ENCODE measurements around the gene CREB5. TPM values are rescaled to one million over a fixed set of nuclear protein-coding genes. Genes with fewer than 3 reads are reported as not detected.

CREB5 gene, protein sequence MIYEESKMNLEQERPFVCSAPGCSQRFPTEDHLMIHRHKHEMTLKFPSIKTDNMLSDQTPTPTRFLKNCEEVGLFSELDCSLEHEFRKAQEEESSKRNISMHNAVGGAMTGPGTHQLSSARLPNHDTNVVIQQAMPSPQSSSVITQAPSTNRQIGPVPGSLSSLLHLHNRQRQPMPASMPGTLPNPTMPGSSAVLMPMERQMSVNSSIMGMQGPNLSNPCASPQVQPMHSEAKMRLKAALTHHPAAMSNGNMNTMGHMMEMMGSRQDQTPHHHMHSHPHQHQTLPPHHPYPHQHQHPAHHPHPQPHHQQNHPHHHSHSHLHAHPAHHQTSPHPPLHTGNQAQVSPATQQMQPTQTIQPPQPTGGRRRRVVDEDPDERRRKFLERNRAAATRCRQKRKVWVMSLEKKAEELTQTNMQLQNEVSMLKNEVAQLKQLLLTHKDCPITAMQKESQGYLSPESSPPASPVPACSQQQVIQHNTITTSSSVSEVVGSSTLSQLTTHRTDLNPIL
- 6.5 and 7.8 TPM in 2 replicates for total RNA-seq

DNA sequence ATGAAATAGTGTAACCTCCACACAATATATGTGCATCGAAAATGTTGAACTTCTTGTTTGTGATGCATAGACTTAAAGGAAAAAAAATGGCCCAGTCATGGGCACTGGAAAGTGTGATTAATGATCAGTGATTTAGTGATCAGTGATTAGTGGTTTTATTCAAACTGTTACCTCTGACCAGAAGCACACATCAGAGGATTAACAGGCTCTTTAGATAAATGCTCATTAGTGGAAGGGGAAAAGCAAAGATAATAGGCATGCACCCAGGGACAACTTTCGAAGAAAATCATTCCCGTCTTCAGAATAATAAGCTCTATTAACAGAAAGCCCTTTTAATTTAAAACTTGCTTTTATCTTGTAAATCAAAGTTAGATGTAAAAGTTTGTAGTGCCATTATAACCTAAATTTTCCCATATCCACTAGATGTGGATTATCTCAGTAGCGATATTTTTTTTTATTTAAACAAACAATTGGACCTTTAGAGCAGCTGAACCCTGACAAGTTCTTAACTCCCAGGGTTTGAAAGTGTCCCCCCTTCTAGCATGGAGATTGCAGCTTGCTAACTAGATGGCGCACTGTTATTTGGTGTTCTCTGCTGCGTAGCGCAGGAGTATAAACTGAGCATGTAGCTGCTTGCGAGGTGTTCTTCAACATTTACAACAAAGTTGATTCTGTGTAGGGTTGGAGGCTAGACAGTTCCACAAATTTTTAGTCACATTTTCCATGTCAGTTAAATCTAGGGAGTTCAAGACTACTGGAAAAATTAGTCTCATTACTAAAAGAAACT is at the start of gene CREB5:
TSS of gene CREB5 (plus strand) at position 643 of the 787 bp plus-strand sequence. CDS start 397 bp downstream, outside the sequence.

Other genes starting within 250 kb of the CREB5 start
- gene JAZF1, start 231.7 kb upstream of the CREB5 start, total RNA-seq, result 0.34 and 3.1 TPM in 2 replicates

All from nasal cavity respiratory epithelium epithelial cell of viscerocranial mucosa (primary cell).